Measurements from ENCODE around the gene SPAG5.

DNA sequence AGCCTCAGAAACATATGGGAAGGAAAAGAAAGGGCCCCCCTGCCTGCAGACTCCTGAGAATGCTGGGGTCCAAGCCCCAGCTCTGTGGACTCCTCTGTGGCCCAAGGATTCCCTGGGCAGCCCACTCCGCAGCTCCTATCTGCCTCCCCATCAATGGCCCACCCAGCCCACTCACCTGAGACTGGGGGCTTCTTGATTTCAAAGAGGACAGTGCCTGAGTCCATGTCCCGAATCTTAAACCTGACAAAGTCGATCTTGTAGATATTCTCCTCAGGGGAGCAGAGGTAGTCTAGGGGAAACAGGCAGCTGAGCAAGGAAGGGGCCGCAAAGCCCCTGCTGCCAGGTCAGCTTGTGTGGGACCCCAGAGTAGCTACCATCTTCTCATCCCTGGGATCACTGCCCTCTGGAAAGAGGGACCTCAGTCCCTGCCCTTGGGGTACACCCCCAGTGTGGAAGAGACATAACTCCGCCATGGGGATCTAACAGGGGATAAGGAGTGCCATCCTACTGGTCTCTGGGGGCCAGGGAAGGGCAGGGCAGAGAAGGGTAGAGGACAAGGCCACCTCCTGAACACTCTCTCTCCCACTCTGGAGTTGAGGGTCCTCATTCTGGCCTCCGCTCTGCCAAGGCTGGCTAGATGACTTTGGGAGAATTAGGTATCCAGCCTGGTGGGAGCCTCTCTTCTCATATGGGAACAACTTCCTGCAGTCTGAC lies 50.3 kb downstream of the SPAG5 start:
- TF ChIP-seq, protein P1, sequence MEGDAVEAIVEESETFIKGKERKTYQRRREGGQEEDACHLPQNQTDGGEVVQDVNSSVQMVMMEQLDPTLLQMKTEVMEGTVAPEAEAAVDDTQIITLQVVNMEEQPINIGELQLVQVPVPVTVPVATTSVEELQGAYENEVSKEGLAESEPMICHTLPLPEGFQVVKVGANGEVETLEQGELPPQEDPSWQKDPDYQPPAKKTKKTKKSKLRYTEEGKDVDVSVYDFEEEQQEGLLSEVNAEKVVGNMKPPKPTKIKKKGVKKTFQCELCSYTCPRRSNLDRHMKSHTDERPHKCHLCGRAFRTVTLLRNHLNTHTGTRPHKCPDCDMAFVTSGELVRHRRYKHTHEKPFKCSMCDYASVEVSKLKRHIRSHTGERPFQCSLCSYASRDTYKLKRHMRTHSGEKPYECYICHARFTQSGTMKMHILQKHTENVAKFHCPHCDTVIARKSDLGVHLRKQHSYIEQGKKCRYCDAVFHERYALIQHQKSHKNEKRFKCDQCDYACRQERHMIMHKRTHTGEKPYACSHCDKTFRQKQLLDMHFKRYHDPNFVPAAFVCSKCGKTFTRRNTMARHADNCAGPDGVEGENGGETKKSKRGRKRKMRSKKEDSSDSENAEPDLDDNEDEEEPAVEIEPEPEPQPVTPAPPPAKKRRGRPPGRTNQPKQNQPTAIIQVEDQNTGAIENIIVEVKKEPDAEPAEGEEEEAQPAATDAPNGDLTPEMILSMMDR (conservative IDR thresholded peaks at IDR 0.05; ENCODE audit: low read depth, low read length), result peak; percentile 3; the same call in 1 of the 2 replicates
- no peak for TF ChIP-seq EZH2phosphoT487 (IDR thresholded peaks at IDR 0.05; ENCODE audit: borderline replicate concordance, low read length)

Data from PC-3 (cell line).